Hindlimb muscle (tissue), 1 donor: ENCODE measurements around the gene TMCO2. TPM values are rescaled to one million over a fixed set of nuclear protein-coding genes. Genes with fewer than 3 reads are reported as not detected.
"Not testable (repeated sequence)": the region's sequence is repeated elsewhere in the genome, so short reads cannot be mapped to it uniquely, and the experiment has no call there.

Experiments used
- DNase-seq: peaks from one replicate; pipeline ENCODE4 v3.0.0-alpha.2; 2013
- polyA plus RNA-seq: library from polyadenylated mRNA; unstranded; fragments of 120-200 nt; gene quantifications from one replicate; pipeline ENCODE4 v1.2.1, GENCODE V29; 2013; ENCODE audit not compliant: insufficient read length

The TMCO2 gene
- polyA plus RNA-seq, result not detected

GRCh38 chr1:40247655-40248054 is at the start of gene TMCO2:
TSS of gene TMCO2 (plus strand) at chr1:40247937. CDS start at chr1:40247994, 57 bp downstream.
- no peak for DNase-seq

- DNase-seq, result no peak
These were observed 48.6 kb upstream of the TMCO2 start for GRCh38 chr1:40199126-40199525.

GRCh38 chr1:40204856-40205255 is 42.9 kb upstream of the TMCO2 start:
- no peak for DNase-seq

GRCh38 chr1:40210511-40211204 is 37.1 kb upstream of the TMCO2 start:
- DNase-seq, result no peak

GRCh38 chr1:40218333-40218732 is 29.4 kb upstream of the TMCO2 start:
- no peak for DNase-seq

GRCh38 chr1:40221471-40221905 is 26.2 kb upstream of the TMCO2 start:
- DNase-seq, result not testable (repeated sequence)

- no peak for DNase-seq
These were observed 25.6 kb upstream of the TMCO2 start for GRCh38 chr1:40221977-40222772.

GRCh38 chr1:40224040-40224439 is 23.7 kb upstream of the TMCO2 start:
- DNase-seq, result no peak

- DNase-seq, result no peak
These were observed 21.5 kb upstream of the TMCO2 start for GRCh38 chr1:40226192-40226591.

- no peak for DNase-seq
These were observed 15.3 kb upstream of the TMCO2 start for GRCh38 chr1:40232444-40232843.

- DNase-seq, result no peak
These were observed 8.1 kb upstream of the TMCO2 start for GRCh38 chr1:40239626-40240025.

GRCh38 chr1:40240390-40240789 is 7.3 kb upstream of the TMCO2 start:
- DNase-seq, result no peak

- no peak for DNase-seq
These were observed 6.4 kb upstream of the TMCO2 start for GRCh38 chr1:40241362-40241761.

- DNase-seq, result no peak
These were observed 4.4 kb upstream of the TMCO2 start for GRCh38 chr1:40243351-40243750.

- DNase-seq, result no peak
These were observed 3.5 kb upstream of the TMCO2 start for GRCh38 chr1:40244138-40244744.

- DNase-seq, result no peak
These were observed 2.1 kb upstream of the TMCO2 start for GRCh38 chr1:40245686-40246085.

GRCh38 chr1:40248412-40248811 is 675 bp downstream of the TMCO2 start:
- no peak for DNase-seq

- DNase-seq, result no peak
These were observed 3.7 kb downstream of the TMCO2 start for GRCh38 chr1:40251456-40251855.

- no peak for DNase-seq
These were observed 4.9 kb downstream of the TMCO2 start for GRCh38 chr1:40252601-40253000.

GRCh38 chr1:40255231-40255630 is 7.5 kb downstream of the TMCO2 start:
- no peak for DNase-seq

- no peak for DNase-seq
These were observed 8.8 kb downstream of the TMCO2 start for GRCh38 chr1:40256401-40257084.

GRCh38 chr1:40257313-40257687 is 9.6 kb downstream of the TMCO2 start:
- no peak for DNase-seq
